SK-N-DZ (cell line): ENCODE results near the gene NOTO.

Source experiments
- DNase-seq: peaks from one replicate; pipeline ENCODE4 v3.0.0-alpha.2; 2015; ENCODE audit warnings: low spot score

The NOTO gene

GRCh38 chr2:73233932-73234832 is 31.8 kb downstream of the NOTO start, which contains the start of gene CCT7:
CCT7 (plus strand) TSS chr2:73234308; CDS start chr2:73234379, 71 bp downstream.
- peak; percentile 93 for DNase-seq

- DNase-seq = no peak
Measured at GRCh38 chr2:73235315-73236028, 33.1 kb downstream of the NOTO start.

GRCh38 chr2:73237168-73237567 is 34.8 kb downstream of the NOTO start:
- DNase-seq = no peak

- DNase-seq = no peak
Measured at GRCh38 chr2:73238149-73238548, 35.8 kb downstream of the NOTO start.

GRCh38 chr2:73238976-73239375 is 36.6 kb downstream of the NOTO start:
- DNase-seq = no peak

- no peak for DNase-seq
Measured at GRCh38 chr2:73239776-73240175, 37.4 kb downstream of the NOTO start.

- DNase-seq = no peak
Measured at GRCh38 chr2:73243884-73244570, 41.7 kb downstream of the NOTO start.

GRCh38 chr2:73244580-73244979 is 42.2 kb downstream of the NOTO start:
- no peak for DNase-seq

GRCh38 chr2:73246850-73247249 is 44.5 kb downstream of the NOTO start:
- DNase-seq = no peak

- DNase-seq = no peak
Measured at GRCh38 chr2:73249636-73250035, 47.3 kb downstream of the NOTO start.

GRCh38 chr2:73250872-73251846 is 48.8 kb downstream of the NOTO start:
- no peak for DNase-seq

- no peak for DNase-seq
Measured at GRCh38 chr2:73252238-73253027, 50.1 kb downstream of the NOTO start.

GRCh38 chr2:73253400-73253799 is 51.0 kb downstream of the NOTO start:
- no peak for DNase-seq

GRCh38 chr2:73253901-73254300 is 51.5 kb downstream of the NOTO start:
- no peak for DNase-seq

- DNase-seq = no peak
Measured at GRCh38 chr2:73254343-73255006, 52.1 kb downstream of the NOTO start.

GRCh38 chr2:73255007-73255644 is 52.8 kb downstream of the NOTO start:
- no peak for DNase-seq

GRCh38 chr2:73255907-73256617 is 53.7 kb downstream of the NOTO start:
- no peak for DNase-seq

- no peak for DNase-seq
Measured at GRCh38 chr2:73256618-73256922, 54.2 kb downstream of the NOTO start.

- no peak for DNase-seq
Measured at GRCh38 chr2:73257021-73257420, 54.6 kb downstream of the NOTO start.
